GM23338 (cell line): ENCODE data around the gene KDM4B. TPM values are rescaled to one million over a fixed set of nuclear protein-coding genes. Genes with fewer than 3 reads are reported as not detected.
A peak's percentile ranks its signal among the peaks of the same experiment; 100 is the strongest.

ENCODE experiments used
- ATAC-seq: fragments of 200-7000 bp; cut with Tn5 transposase; 3 replicates; pipeline ENCODE4 v1.9.1; 2020
- DNase-seq: peaks from one replicate; pipeline ENCODE4 v3.0.0-alpha.2; 2015; ENCODE audit warnings: low spot score
- H2AFZ ChIP-seq: fragments of 200-600 bp; sonication (generic); 2 replicates; pipeline ENCODE4 v1.8.0; 2016; ENCODE audit warnings: antibody characterized with exemption, mild to moderate bottlenecking, moderate library complexity
- H3F3A ChIP-seq: fragments of 200-600 bp; sonication (generic); replicated peaks from 2 replicates; pipeline ENCODE4 v1.8.0; 2017; ENCODE audit warnings: antibody characterized with exemption, mixed run types, low read depth
- H3K27ac ChIP-seq: fragments of 200-600 bp; sonication (generic); 2 replicates; pipeline ENCODE4 v1.6.1; 2016; ENCODE audit warnings: low read depth
- H3K27me3 ChIP-seq: fragments of 200-600 bp; sonication (generic); 2 replicates; pipeline ENCODE4 v1.8.0; 2016; ENCODE audit warnings: mild to moderate bottlenecking, mixed run types, moderate library complexity; ENCODE audit not compliant: insufficient read depth
- H3K36me3 ChIP-seq: fragments of 200-600 bp; sonication (generic); 2 replicates; pipeline ENCODE4 v1.8.0; 2016; ENCODE audit warnings: mild to moderate bottlenecking; ENCODE audit not compliant: insufficient read depth
- H3K4me1 ChIP-seq: fragments of 200-600 bp; sonication (generic); 2 replicates; pipeline ENCODE4 v1.8.0; 2016; ENCODE audit warnings: mild to moderate bottlenecking, moderate library complexity; ENCODE audit not compliant: insufficient read depth
- H3K4me2 ChIP-seq: fragments of 200-600 bp; sonication (generic); 2 replicates; pipeline ENCODE4 v1.7.1; 2017; ENCODE audit warnings: mixed run types
- H3K4me3 ChIP-seq: fragments of 200-600 bp; sonication (generic); 2 replicates; pipeline ENCODE4 v1.6.1; 2016; ENCODE audit warnings: mixed run types
- H3K79me2 ChIP-seq: fragments of 200-600 bp; sonication (generic); replicated peaks from 2 replicates; pipeline ENCODE4 v1.8.0; 2017; ENCODE audit warnings: mild to moderate bottlenecking; ENCODE audit not compliant: insufficient read depth
- H3K9me2 ChIP-seq: fragments of 200-600 bp; sonication (generic); 2 replicates; pipeline ENCODE4 v1.8.0; 2017; ENCODE audit not compliant: insufficient read depth
- H4K20me1 ChIP-seq: fragments of 200-600 bp; sonication (generic); replicated peaks from 2 replicates; pipeline ENCODE4 v1.8.0; 2017; ENCODE audit warnings: mild to moderate bottlenecking; ENCODE audit not compliant: insufficient read depth
- H3K27ac Mint-ChIP-seq: 2 replicates; pipeline ENCODE4 v1.8.0; 2020; ENCODE audit warnings: inconsistent platforms, mild to moderate bottlenecking, moderate library complexity, mixed read lengths
- H3K27me3 Mint-ChIP-seq: 3 replicates; pipeline ENCODE4 v1.8.0; 2022; ENCODE audit warnings: low read depth, mild to moderate bottlenecking, moderate library complexity, mixed read lengths, inconsistent platforms; ENCODE audit not compliant: insufficient read depth, poor library complexity
- H3K36me3 Mint-ChIP-seq: 3 replicates; pipeline ENCODE4 v1.8.0; 2021; ENCODE audit warnings: low read depth, mild to moderate bottlenecking, inconsistent platforms, moderate library complexity, mixed read lengths
- H3K4me1 Mint-ChIP-seq: 3 replicates; pipeline ENCODE4 v1.8.0; 2020; ENCODE audit warnings: mild to moderate bottlenecking, inconsistent platforms, mixed read lengths
- H3K4me3 Mint-ChIP-seq: 3 replicates; pipeline ENCODE4 v1.8.0; 2021; ENCODE audit warnings: moderate library complexity, mild to moderate bottlenecking, inconsistent platforms, mixed read lengths
- H3K9me3 Mint-ChIP-seq: 3 replicates; pipeline ENCODE4 v1.8.0; 2020; ENCODE audit warnings: moderate library complexity, mild to moderate bottlenecking, inconsistent platforms, mixed read lengths
- ETS1 ChIP-seq: IDR thresholded peaks from 2 replicates; pipeline ENCODE4 v1.6.1; 2016; ENCODE audit warnings: antibody characterized with exemption
- EZH2 ChIP-seq: fragments of 200-600 bp; sonication (generic); IDR thresholded peaks from one replicate; pipeline ENCODE4 v1.8.0; 2017; ENCODE audit warnings: antibody characterized with exemption, mild to moderate bottlenecking, low read depth; ENCODE audit not compliant: unreplicated experiment
- STAT1 ChIP-seq: IDR thresholded peaks from one replicate; pipeline ENCODE4 v1.6.1; 2016; ENCODE audit warnings: antibody characterized with exemption; ENCODE audit not compliant: unreplicated experiment
- ZNF462 ChIP-seq: fragments of 250-450 bp; sonication (Bioruptor Pico); IDR thresholded peaks from 2 replicates; pipeline ENCODE4 v1.5.0; 2020; ENCODE audit warnings: mild to moderate bottlenecking, moderate library complexity
- polyA plus RNA-seq: library from polyadenylated mRNA; unstranded; fragments of >200 nt; fragmentation: Nextera tagmentation; extraction: Ambion mirVana; gene quantifications from 2 replicates; pipeline ENCODE4 v1.2.1, GENCODE V29; 2016
- total RNA-seq: library from RNA; depleted of rRNA; stranded (reverse); fragments of >200 nt; shearing (Covaris generic); gene quantifications from 2 replicates; pipeline ENCODE4 v1.2.3, GENCODE V29; 2014

KDM4B gene
- total and polyA plus RNA-seq, 2 experiments from 2014 or later, result 9.1 to 27.6 TPM

- Histone ChIP-seq H3K36me3 (no peaks in the 10 kb centered on the region; the same call in 1 of the 2 replicates), H4K20me1 (no peaks in the 10 kb centered on the region), H3K79me2 (no peaks in the 10 kb centered on the region), H3K27me3 (no peaks in the 10 kb centered on the region), H3K4me3 (no peak overlapping the region), H2AFZ (no peak overlapping the region), H3K9me2 (no peaks in the 10 kb centered on the region), H3K4me1 (no peaks in the 10 kb centered on the region; the same call in 1 of the 2 replicates), H3K4me2 (no peak overlapping the region), H3K27ac (no peak overlapping the region), H3F3A (0 out of 2 replicates have a peak, but pooled peaks cover 4% of the 10 kb centered on the region)
- H3K9me3 Mint-ChIP-seq, result peaks cover 11% of the 10 kb centered on the region
- H3K4me1 Mint-ChIP-seq, result peaks cover 47% of the 10 kb centered on the region
- no peak; the same call in 2 of the 3 replicates for ATAC-seq
- DNase-seq, result no peak
- peaks cover 22% of the 10 kb centered on the region for H3K27me3 Mint-ChIP-seq
- H3K4me3 Mint-ChIP-seq, result no peak overlapping the region
- peaks cover 22% of the 10 kb centered on the region for H3K36me3 Mint-ChIP-seq
- TF ChIP-seq ZNF462 (CRISPR knock-in tag), result no peak
- H3K27ac Mint-ChIP-seq, result peak overlapping the region; percentile 85; the same call in 1 of the 2 replicates
Observed at GRCh38 chr19:5113633-5114586, 145.0 kb downstream of the KDM4B start.

GRCh38 chr19:5114727-5115126 lies 145.8 kb downstream of the KDM4B start:
- no peak for ATAC-seq
- Mint-ChIP-seq H3K27me3 (peaks cover 20% of the 10 kb centered on the region), H3K4me3 (no peak overlapping the region), H3K36me3 (peaks cover 25% of the 10 kb centered on the region), H3K27ac (peak overlapping the region; percentile 85), H3K4me1 (peaks cover 44% of the 10 kb centered on the region), H3K9me3 (peaks cover 11% of the 10 kb centered on the region)
- H3K27ac ChIP-seq, result no peak overlapping the region
- H4K20me1 ChIP-seq, result no peaks in the 10 kb centered on the region
- 0 out of 2 replicates have a peak, but pooled peaks cover 4% of the 10 kb centered on the region for H3F3A ChIP-seq
- no peak overlapping the region for H3K4me2 ChIP-seq
- DNase-seq, result no peak
- no peak overlapping the region for H2AFZ ChIP-seq
- no peak overlapping the region for H3K4me3 ChIP-seq
- no peaks in the 10 kb centered on the region; the same call in 1 of the 2 replicates for H3K36me3 ChIP-seq
- H3K4me1 ChIP-seq, result no peaks in the 10 kb centered on the region; the same call in 1 of the 2 replicates
- no peaks in the 10 kb centered on the region for H3K27me3 ChIP-seq
- no peaks in the 10 kb centered on the region for H3K79me2 ChIP-seq
- no peaks in the 10 kb centered on the region for H3K9me2 ChIP-seq
- TF ChIP-seq EZH2 (no peak), ETS1 (no peak), STAT1 (no peak)
